Natural killer cell treated with Interleukin-12 subunit alpha and Interleukin-12 subunit beta and Interleukin-15 and Interleukin-18, amount 100 ng/mL, for 72 hours (primary cell): Measurements from ENCODE around the gene UROD. TPM values are rescaled to one million over a fixed set of nuclear protein-coding genes. Genes with fewer than 3 reads are reported as not detected.
"Not testable (repeated sequence)": the region's sequence is repeated elsewhere in the genome, so short reads cannot be mapped to it uniquely, and the experiment has no call there.

Source experiments
- ATAC-seq, 2 donors: fragments of 150-1000 bp; cut with Tn5 transposase in 1 of 2; sonication (Bioruptor Pico), chemical (Tn5 transposase) in 1 of 2; 2 replicates each; pipeline ENCODE4 v1.10.0; 2021
- DNase-seq: peaks from one replicate; pipeline ENCODE4 v3.0.0; 2022; ENCODE audit warnings: low spot score
- H3K27ac Mint-ChIP-seq, 2 donors: 1 replicate in 1 of 2; 2 replicates in 1 of 2; pipeline ENCODE4 v1.8.0; 2022; ENCODE audit warnings: mixed read lengths in 2 of 2, mild to moderate bottlenecking in 1 of 2, moderate library complexity in 1 of 2
- H3K27me3 Mint-ChIP-seq, 2 donors: 1 replicate in 1 of 2; 2 replicates in 1 of 2; pipeline ENCODE4 v1.8.0; 2022; ENCODE audit warnings: mixed read lengths in 2 of 2
- H3K36me3 Mint-ChIP-seq: one replicate; pipeline ENCODE4 v1.8.0; 2022; ENCODE audit warnings: mixed read lengths
- H3K4me1 Mint-ChIP-seq, 2 donors: 1 replicate in 1 of 2; 2 replicates in 1 of 2; pipeline ENCODE4 v1.8.0; 2022; ENCODE audit warnings: low read depth in 2 of 2, mixed read lengths in 2 of 2, mild to moderate bottlenecking in 1 of 2
- H3K4me3 Mint-ChIP-seq: one replicate; pipeline ENCODE4 v1.8.0; 2022; ENCODE audit warnings: mixed read lengths
- H3K9me3 Mint-ChIP-seq: 2 replicates; pipeline ENCODE4 v1.8.0; 2022; ENCODE audit warnings: mixed read lengths
- total RNA-seq, 2 donors: library from RNA; stranded (reverse); gene quantifications; one replicate each; pipeline ENCODE4 v1.2.3, GENCODE V29; 2022

The UROD gene
- 100 to 1,000 TPM in 1 of 2 donors, 10 to 100 TPM in 1; 72.5 to 109 TPM for total RNA-seq

- H3K27me3 Mint-ChIP-seq = no peaks in the 10 kb centered on the region
- peak; percentile 93 for DNase-seq
- H3K27ac Mint-ChIP-seq = peak within 1 kb of the TSS; percentile 89 to 92
- H3K4me3 Mint-ChIP-seq = peak within 1 kb of the TSS; percentile 87
- peak; percentile 89 to 95 for ATAC-seq
- peaks cover 4% of the 10 kb centered on the region for H3K36me3 Mint-ChIP-seq
- H3K9me3 Mint-ChIP-seq = no peaks in the 10 kb centered on the region
- peaks cover 38 to 44% of the 10 kb centered on the region in 2 donors for H3K4me1 Mint-ChIP-seq
These were observed at the start of gene UROD for GRCh38 chr1:45011837-45012638. Gene UROD, plus strand, starts transcription at chr1:45012254. Its CDS starts 12 bp downstream, at chr1:45012266.

DNA sequence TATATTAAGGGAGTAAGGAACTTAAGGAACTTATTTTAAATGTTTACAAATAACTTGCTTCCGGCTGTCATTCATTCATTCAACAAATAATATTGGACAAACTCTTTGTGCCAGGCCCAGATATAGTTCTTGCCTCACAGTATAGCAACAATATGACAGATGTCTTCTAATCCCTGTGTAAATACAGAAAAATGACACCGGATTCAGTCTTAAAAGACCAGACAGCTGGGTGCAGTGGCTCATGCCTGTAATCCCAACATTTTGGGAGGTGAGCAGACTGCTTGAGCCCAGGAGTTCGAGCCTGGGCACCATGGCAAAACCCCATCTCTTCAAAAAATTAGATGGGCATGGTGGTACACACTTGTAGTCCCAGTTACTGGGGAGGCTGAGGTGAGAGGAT is 49.3 kb upstream of the UROD start:
- H3K9me3 Mint-ChIP-seq = no peaks in the 10 kb centered on the region
- no peaks in the 10 kb centered on the region for H3K36me3 Mint-ChIP-seq
- no peak for ATAC-seq
- H3K27ac Mint-ChIP-seq = no peak overlapping the region
- no peak overlapping the region for H3K4me3 Mint-ChIP-seq
- H3K4me1 Mint-ChIP-seq = no peaks in the 10 kb centered on the region
- DNase-seq = no peak
- H3K27me3 Mint-ChIP-seq = no peaks in the 10 kb centered on the region

GRCh38 chr1:44964396-44964795 is 47.7 kb upstream of the UROD start:
- DNase-seq (no peak), ATAC-seq (no peak)
- H3K4me1 Mint-ChIP-seq = no peaks in the 10 kb centered on the region

DNA sequence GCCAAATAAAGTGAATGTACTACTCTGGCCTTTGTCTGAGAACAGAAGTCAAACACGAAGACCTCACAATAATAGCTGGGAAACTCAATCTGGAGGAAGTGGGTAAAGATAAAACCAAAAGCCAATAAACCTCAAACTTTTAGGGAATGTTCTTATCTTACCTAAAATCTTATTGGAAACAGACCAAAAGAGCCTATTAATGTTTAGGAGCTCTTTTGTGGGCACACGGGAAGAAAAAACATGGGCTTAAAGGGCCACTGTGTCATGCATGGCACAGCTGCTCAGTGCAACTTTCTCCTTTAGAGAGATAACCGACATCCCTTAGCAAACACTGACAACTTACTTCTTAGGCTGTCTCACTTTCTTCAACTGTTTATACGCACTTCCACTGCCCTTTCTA is 41.7 kb upstream of the UROD start:
- Mint-ChIP-seq H3K9me3 (no peaks in the 10 kb centered on the region), H3K4me1 (peaks cover 8 to 14% of the 10 kb centered on the region in 2 donors), H3K27ac (no peak overlapping the region), H3K27me3 (no peaks in the 10 kb centered on the region), H3K4me3 (no peak overlapping the region), H3K36me3 (peaks cover 6% of the 10 kb centered on the region)
- ATAC-seq (no peak), DNase-seq (no peak)

More at GRCh38 chr1:44964396-44964795, 47.7 kb upstream of the UROD start:
- Mint-ChIP-seq H3K27me3 (no peaks in the 10 kb centered on the region), H3K27ac (no peak overlapping the region), H3K36me3 (no peaks in the 10 kb centered on the region), H3K9me3 (no peaks in the 10 kb centered on the region), H3K4me3 (no peak overlapping the region)

DNA sequence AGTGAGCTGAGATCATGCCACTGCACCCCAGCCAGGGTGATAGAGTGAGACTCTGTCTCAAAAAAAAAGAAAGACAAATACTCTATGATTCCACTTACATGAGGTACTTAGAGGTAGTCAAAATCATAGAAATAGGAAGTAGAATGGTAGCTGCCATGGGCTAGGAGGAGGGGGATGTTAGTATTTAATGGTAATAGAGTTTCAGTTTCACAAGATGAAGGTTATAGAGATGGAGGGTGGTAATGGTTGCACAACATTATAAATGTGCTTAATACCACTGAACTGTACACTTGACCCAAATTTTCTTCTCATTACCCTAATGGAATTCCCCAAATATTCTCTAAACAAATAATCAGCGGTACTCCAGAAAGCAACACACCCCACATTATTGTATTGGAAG is 38.4 kb upstream of the UROD start:
- no peak overlapping the region for H3K4me3 Mint-ChIP-seq
- peak; percentile 28 to 36 for ATAC-seq
- H3K27ac Mint-ChIP-seq = peak overlapping the region in 1 of 2 donors; percentile 80
- H3K4me1 Mint-ChIP-seq = peaks cover 11 to 16% of the 10 kb centered on the region in 2 donors
- H3K36me3 Mint-ChIP-seq = peaks cover 23% of the 10 kb centered on the region
- no peaks in the 10 kb centered on the region for H3K9me3 Mint-ChIP-seq
- DNase-seq = no peak
- no peaks in the 10 kb centered on the region for H3K27me3 Mint-ChIP-seq

GRCh38 chr1:44976252-44976651 is 35.8 kb upstream of the UROD start:
- H3K4me3 Mint-ChIP-seq = no peak overlapping the region
- no peaks in the 10 kb centered on the region for H3K27me3 Mint-ChIP-seq
- H3K4me1 Mint-ChIP-seq = peaks cover 11 to 14% of the 10 kb centered on the region in 2 donors
- H3K9me3 Mint-ChIP-seq = no peaks in the 10 kb centered on the region
- no peak for DNase-seq
- no peak for ATAC-seq
- no peak overlapping the region for H3K27ac Mint-ChIP-seq
- H3K36me3 Mint-ChIP-seq = peaks cover 30% of the 10 kb centered on the region

- DNase-seq, H3K27me3 Mint-ChIP-seq, ATAC-seq, H3K27ac Mint-ChIP-seq, H3K4me3 Mint-ChIP-seq, H3K9me3 Mint-ChIP-seq: not testable (repeated sequence)
- Mint-ChIP-seq H3K4me1 (peaks cover 11 to 14% of the 10 kb centered on the region in 2 donors), H3K36me3 (peaks cover 30% of the 10 kb centered on the region)
These were observed 34.7 kb upstream of the UROD start for GRCh38 chr1:44977372-44977771.

DNA sequence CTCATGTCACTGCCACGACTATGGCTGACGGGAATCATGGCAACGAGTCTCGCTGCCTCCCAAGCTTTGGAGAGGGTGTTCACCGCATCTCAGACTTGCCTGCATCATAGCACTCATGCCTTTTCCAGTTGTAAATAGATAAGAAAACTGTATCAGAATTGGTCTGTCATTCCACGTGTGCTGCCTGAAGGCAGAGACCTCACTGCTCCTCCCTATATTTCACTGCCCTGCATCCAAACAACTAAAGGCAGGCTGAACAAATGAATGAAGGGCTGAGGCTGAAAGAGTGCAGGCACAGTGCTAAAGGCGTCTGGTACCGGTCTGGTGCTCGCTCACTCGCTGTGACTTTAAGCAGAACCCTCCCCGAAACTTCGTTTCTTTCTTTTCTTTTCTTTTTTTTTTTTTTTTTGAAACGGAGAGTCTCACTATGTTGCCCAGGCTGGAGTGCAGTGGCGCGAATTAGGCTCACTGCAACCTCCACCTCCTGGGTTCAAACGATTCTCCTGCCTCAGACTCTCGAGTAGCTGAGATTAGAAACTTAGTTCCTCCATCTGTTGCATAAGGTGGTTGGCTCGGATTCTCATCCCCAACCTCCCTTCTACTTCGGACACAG is 26.2 kb upstream of the UROD start:
- peak in 1 of 2 donors; percentile 0 for ATAC-seq
- no peaks in the 10 kb centered on the region for H3K9me3 Mint-ChIP-seq
- H3K4me1 Mint-ChIP-seq = peaks cover 14 to 16% of the 10 kb centered on the region in 2 donors
- no peak for DNase-seq
- peaks cover 3% of the 10 kb centered on the region for H3K36me3 Mint-ChIP-seq
- H3K27me3 Mint-ChIP-seq = no peaks in the 10 kb centered on the region
- H3K27ac Mint-ChIP-seq = peak overlapping the region; percentile 86 to 95
- peak overlapping the region; percentile 98 for H3K4me3 Mint-ChIP-seq

- no peak overlapping the region for H3K27ac Mint-ChIP-seq
- no peak for ATAC-seq
- H3K9me3 Mint-ChIP-seq = no peaks in the 10 kb centered on the region
- peaks cover 14 to 16% of the 10 kb centered on the region in 2 donors for H3K4me1 Mint-ChIP-seq
- H3K27me3 Mint-ChIP-seq = peaks cover 0 to 2% of the 10 kb centered on the region in 2 donors
- H3K36me3 Mint-ChIP-seq = no peaks in the 10 kb centered on the region
- no peak for DNase-seq
- H3K4me3 Mint-ChIP-seq = peak overlapping the region; percentile 23
These were observed 23.4 kb upstream of the UROD start for GRCh38 chr1:44988531-44989156.

DNA sequence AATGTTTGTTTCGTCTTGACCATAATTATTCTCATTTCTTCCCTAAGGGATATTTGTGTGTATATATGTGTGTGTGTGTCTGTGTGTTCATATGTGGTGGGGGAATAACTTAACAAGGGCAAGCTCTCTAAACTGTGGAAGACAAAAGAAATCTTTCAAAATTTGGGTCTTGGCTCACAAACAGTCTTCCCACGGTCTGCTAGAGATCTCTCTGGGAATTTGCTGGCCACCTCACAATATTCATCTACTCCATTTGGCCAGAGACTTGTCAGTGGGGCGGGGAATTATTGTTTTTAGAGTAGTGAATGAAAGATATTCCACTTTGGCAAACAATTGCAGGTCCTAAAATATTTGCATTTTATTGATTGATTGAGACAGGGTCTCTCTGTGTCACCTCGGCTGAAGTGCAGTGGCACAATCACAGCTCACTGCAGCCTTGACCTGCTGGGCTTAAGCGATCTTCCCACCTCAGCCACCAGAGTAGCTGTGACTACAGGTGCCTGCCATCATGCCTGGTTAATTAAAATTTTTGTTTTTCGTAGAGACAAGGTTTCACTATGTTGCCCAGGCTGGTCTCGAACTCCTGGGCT is 17.6 kb upstream of the UROD start:
- Mint-ChIP-seq H3K27me3 (peaks cover 0 to 4% of the 10 kb centered on the region in 2 donors), H3K27ac (no peak overlapping the region), H3K4me1 (no peaks in the 10 kb centered on the region), H3K9me3 (no peaks in the 10 kb centered on the region), H3K36me3 (no peaks in the 10 kb centered on the region), H3K4me3 (no peak overlapping the region)
- no peak for ATAC-seq
- DNase-seq = no peak

DNA sequence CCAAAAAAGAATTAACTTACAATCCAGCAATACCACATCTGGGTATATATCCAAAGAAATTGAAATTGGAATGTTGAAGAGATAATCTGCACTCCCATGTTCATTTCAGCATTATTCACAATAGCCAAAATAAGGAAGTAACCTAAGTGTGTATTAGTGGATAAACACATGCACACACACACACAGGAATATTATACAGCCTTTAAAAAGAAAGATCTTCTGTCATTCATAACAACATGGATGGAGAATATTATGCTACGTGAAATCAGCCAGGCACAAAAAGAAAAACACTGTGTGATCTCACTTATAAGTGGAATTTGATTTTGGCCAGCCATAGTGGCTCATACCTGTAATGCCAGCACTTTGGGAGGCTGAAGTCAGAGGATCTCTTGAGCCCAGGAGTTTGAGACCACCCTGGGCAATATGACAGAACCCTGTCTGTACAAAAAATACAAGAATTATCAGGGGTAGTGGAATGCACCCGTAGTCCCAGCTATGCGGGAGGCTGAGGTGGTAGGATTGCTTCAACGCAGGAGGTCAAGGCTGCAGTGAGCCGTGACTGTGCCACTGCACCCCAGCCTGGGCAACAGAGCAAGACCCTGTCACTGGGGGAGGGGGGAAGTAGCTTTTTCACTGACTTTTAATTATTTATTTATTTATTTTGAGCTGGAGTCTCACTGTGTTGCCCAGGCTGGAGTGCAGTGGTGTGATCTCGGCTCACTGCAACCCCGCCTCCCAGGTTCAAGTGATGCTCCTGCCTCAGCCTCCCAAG is 16.4 kb upstream of the UROD start:
- Mint-ChIP-seq H3K4me3 (no peak overlapping the region), H3K27me3 (peaks cover 0 to 4% of the 10 kb centered on the region in 2 donors), H3K27ac (no peak overlapping the region), H3K4me1 (peaks cover 2 to 4% of the 10 kb centered on the region in 2 donors), H3K36me3 (no peaks in the 10 kb centered on the region), H3K9me3 (no peaks in the 10 kb centered on the region)
- ATAC-seq (no peak), DNase-seq (no peak)

- Mint-ChIP-seq H3K27ac (no peak overlapping the region), H3K4me3 (no peak overlapping the region), H3K36me3 (peaks cover 9% of the 10 kb centered on the region), H3K27me3 (peaks cover 0 to 2% of the 10 kb centered on the region in 2 donors), H3K9me3 (no peaks in the 10 kb centered on the region), H3K4me1 (peaks cover 6 to 14% of the 10 kb centered on the region in 2 donors)
- ATAC-seq (no peak), DNase-seq (no peak)
These were observed 12.8 kb upstream of the UROD start for GRCh38 chr1:44999232-44999631.

DNA sequence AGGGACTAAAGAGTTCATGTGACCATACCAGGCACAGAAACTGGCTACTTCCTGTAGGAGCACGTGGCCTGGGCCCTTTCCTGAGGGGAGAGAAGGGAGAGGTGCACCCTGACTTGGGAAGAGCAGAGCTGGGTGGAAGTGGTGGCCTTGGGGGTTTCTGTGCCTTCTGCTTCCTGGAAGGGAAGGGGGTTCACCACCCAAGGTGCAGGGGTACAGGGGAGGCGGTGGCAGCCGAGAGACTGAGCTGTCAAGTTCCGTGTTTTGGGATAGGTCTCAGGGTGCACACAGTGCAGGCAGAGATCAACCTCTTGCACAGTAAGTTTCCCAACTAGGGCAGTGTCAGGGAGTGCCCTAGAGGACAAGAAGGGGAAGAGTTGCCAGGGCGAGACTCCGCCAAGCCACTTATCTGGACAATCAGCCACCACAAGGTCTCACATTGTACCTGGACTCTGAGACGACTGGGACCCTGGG is 11.0 kb upstream of the UROD start:
- H3K9me3 Mint-ChIP-seq = no peaks in the 10 kb centered on the region
- peaks cover 6 to 14% of the 10 kb centered on the region in 2 donors for H3K4me1 Mint-ChIP-seq
- DNase-seq (no peak), ATAC-seq (peak; percentile 14 to 45)
- peaks cover 19% of the 10 kb centered on the region for H3K36me3 Mint-ChIP-seq
- H3K27me3 Mint-ChIP-seq = no peaks in the 10 kb centered on the region
- H3K4me3 Mint-ChIP-seq = no peak overlapping the region
- peak overlapping the region; percentile 45 to 81 for H3K27ac Mint-ChIP-seq
